ENCODE measurements around the gene MRPL43.

MRPL43 gene

GRCh38 chr10:100972904-100973535 is 14.3 kb downstream of the MRPL43 start:
- no peak for FAIRE-seq
- DNase-seq (ENCODE audit: insufficient read length, low spot score): no peak
- no peak for TF ChIP-seq CTCF (IDR thresholded peaks at IDR 0.05; ENCODE audit: insufficient read depth, missing control alignments)

- DNase-seq (ENCODE audit: insufficient read length, low spot score) (no peak), FAIRE-seq (no peak)
- no peak for TF ChIP-seq CTCF (IDR thresholded peaks at IDR 0.05; ENCODE audit: insufficient read depth, missing control alignments)
These were observed 15.0 kb downstream of the MRPL43 start for GRCh38 chr10:100972115-100972903.

- FAIRE-seq (no peak), DNase-seq (ENCODE audit: insufficient read length, low spot score) (no peak)
- no peak for TF ChIP-seq CTCF (IDR thresholded peaks at IDR 0.05; ENCODE audit: insufficient read depth, missing control alignments)
These were observed 16.1 kb downstream of the MRPL43 start for GRCh38 chr10:100970914-100971811.

- DNase-seq (ENCODE audit: insufficient read length, low spot score): no peak
- FAIRE-seq: no peak
- no peak for TF ChIP-seq CTCF (IDR thresholded peaks at IDR 0.05; ENCODE audit: insufficient read depth, missing control alignments)
These were observed 17.0 kb downstream of the MRPL43 start for GRCh38 chr10:100970076-100970913.

GRCh38 chr10:100969187-100970075 is 17.9 kb downstream of the MRPL43 start, which contains the start of gene SEMA4G:
Gene SEMA4G, plus strand, starts transcription at chr10:100969504. Its CDS starts 3,409 bp downstream, at chr10:100972913.
- peak; percentile 78 for DNase-seq (ENCODE audit: insufficient read length, low spot score)
- no peak for FAIRE-seq
- peak; percentile 34 for TF ChIP-seq CTCF (IDR thresholded peaks at IDR 0.05; ENCODE audit: insufficient read depth, missing control alignments)

- no peak for TF ChIP-seq CTCF (IDR thresholded peaks at IDR 0.05; ENCODE audit: insufficient read depth, missing control alignments)
- no peak for FAIRE-seq
- DNase-seq (ENCODE audit: insufficient read length, low spot score): no peak
These were observed 18.5 kb downstream of the MRPL43 start for GRCh38 chr10:100968863-100969186.
